Testis (tissue), 3 donors: ENCODE data around the gene PNN. TPM values are rescaled to one million over a fixed set of nuclear protein-coding genes. Genes with fewer than 3 reads are reported as not detected.
"Not testable (repeated sequence)": the region's sequence is repeated elsewhere in the genome, so short reads cannot be mapped to it uniquely, and the experiment has no call there.

ENCODE experiments used
- DNase-seq: peaks from one replicate; pipeline ENCODE4 v3.0.0-alpha.2; 2019
- H3K27ac ChIP-seq, 2 donors: fragments of 200-600 bp; sonication (generic); one replicate each; pipeline ENCODE4 v1.5.1; 2019
- H3K27me3 ChIP-seq: fragments of 200-600 bp; sonication (generic); one replicate; pipeline ENCODE4 v1.5.1; 2019
- H3K36me3 ChIP-seq: fragments of 200-600 bp; sonication (generic); one replicate; pipeline ENCODE4 v1.5.1; 2017; ENCODE audit warnings: low read depth; ENCODE audit errors: missing control alignments
- H3K4me1 ChIP-seq: fragments of 200-600 bp; sonication (generic); one replicate; pipeline ENCODE4 v1.5.1; 2019
- H3K4me3 ChIP-seq, 2 donors: fragments of 200-600 bp; sonication (generic); one replicate each; pipeline ENCODE4 v1.5.1; 2017 to 2019
- H3K9me3 ChIP-seq: fragments of 200-600 bp; sonication (generic); one replicate; pipeline ENCODE4 v1.5.1; 2017
- POLR2A ChIP-seq: fragments of 450-650 bp; IDR thresholded peaks from one replicate; pipeline ENCODE4 v1.6.1; 2017; ENCODE audit warnings: antibody characterized with exemption, mild to moderate bottlenecking, moderate library complexity
- WGBS, 2 donors: methylation state at CpG; one replicate each; pipeline ENCODE4 v1.1.5; 2018; 5-methylcytosine and 5-hydroxymethylcytosine counted together
- intact Hi-C: fragments of 100-400 bp; cut with DNase I; formaldehyde crosslinking; loops from one replicate; pipeline ENCODE4 v1.15.1; 2023; ENCODE audit warnings: low total_unique reads
- polyA plus RNA-seq: library from polyadenylated mRNA; stranded (reverse); fragments of 350-450 nt; fragmentation: Illumina TruSeq; extraction: RNeasy Lipid Tissue Mini Kit (QIAGEN cat#74804); gene quantifications from one replicate; pipeline ENCODE4 v1.2.3, GENCODE V29; 2014; ENCODE audit warnings: low read depth, low replicate concordance; ENCODE audit not compliant: insufficient read depth
- total RNA-seq, 2 donors: library from RNA; depleted of rRNA; stranded (reverse); fragments of >200 nt; gene quantifications; one replicate each; pipeline ENCODE4 v1.2.3, GENCODE V29; 2016
- TF ChIP-seq, protein P1 (sequence below), 3 experiments: fragments of 450-650 bp in 2 of 3; fragments of 200-600 bp in 1 of 3; sonication (generic) in 1 of 3; IDR thresholded peaks; one replicate each; pipeline ENCODE4 v1.5.1; 2016 to 2019; ENCODE audit warnings: antibody characterized with exemption in 3 of 3, mild to moderate bottlenecking in 2 of 3, moderate library complexity in 1 of 3

PNN gene
- total and polyA plus RNA-seq, 3 donors from 2014 or later, result 32.5 to 78.5 (median 54.1) TPM

DNA sequence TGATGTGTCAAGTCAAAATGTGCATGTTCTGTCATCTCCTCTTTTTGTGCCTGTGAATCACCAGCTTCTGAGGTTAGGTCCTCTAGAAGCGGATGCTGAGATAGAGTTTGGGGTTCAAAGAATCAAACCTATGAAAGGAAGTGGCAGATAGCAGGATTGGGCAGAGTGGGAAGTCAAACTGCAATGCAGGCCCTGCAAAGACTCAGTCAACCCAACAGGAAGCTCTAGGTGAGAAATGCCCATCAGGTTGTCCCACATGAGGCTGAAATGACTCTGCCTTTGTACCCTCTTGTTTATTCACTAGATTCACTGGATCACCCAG is 54.1 kb downstream of the PNN start:
- DNase-seq, result no peak
- no peak for TF ChIP-seq POLR2A
- intact Hi-C loops, result no loop called here
- Histone ChIP-seq H3K27me3 (no peaks in the 10 kb centered on the region), H3K36me3 (no peaks in the 10 kb centered on the region), H3K4me3 (no peak overlapping the region), H3K9me3 (no peaks in the 10 kb centered on the region), H3K4me1 (no peaks in the 10 kb centered on the region), H3K27ac (no peak overlapping the region)
- 94 to 100% methylated on average over 1 of the region's 1 CpG for WGBS, 2 donors

DNA sequence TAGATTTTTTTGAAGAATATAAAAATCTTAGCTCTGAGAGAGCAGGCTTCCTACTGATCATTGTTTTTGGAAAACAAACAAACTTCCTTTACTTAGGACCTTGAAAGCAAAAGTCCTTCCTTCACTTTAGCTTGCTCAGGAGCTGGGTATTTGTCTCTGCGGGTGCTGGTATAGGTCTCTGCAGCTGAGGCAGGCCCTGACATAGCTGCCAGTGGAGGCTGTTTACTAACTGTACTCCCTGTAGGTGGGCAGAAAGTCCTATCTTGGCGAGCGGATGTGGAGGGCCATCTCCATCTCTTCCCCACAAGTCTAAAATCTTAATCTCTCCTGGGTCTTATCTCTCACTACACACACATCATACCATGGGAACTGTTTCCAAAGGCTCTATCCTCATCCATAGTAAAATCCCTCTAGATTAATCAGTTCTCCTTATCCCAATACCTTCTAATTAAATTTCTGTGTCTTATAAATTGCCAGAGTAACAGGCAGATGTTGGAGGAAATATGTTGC is 54.6 kb downstream of the PNN start:
- no peak for TF ChIP-seq POLR2A
- TF ChIP-seq, protein P1, sequence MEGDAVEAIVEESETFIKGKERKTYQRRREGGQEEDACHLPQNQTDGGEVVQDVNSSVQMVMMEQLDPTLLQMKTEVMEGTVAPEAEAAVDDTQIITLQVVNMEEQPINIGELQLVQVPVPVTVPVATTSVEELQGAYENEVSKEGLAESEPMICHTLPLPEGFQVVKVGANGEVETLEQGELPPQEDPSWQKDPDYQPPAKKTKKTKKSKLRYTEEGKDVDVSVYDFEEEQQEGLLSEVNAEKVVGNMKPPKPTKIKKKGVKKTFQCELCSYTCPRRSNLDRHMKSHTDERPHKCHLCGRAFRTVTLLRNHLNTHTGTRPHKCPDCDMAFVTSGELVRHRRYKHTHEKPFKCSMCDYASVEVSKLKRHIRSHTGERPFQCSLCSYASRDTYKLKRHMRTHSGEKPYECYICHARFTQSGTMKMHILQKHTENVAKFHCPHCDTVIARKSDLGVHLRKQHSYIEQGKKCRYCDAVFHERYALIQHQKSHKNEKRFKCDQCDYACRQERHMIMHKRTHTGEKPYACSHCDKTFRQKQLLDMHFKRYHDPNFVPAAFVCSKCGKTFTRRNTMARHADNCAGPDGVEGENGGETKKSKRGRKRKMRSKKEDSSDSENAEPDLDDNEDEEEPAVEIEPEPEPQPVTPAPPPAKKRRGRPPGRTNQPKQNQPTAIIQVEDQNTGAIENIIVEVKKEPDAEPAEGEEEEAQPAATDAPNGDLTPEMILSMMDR (IDR thresholded peaks at IDR 0.05), result no peak
- Histone ChIP-seq H3K27me3 (no peaks in the 10 kb centered on the region), H3K36me3 (no peaks in the 10 kb centered on the region), H3K4me1 (no peaks in the 10 kb centered on the region), H3K9me3 (no peaks in the 10 kb centered on the region), H3K27ac (no peak overlapping the region), H3K4me3 (no peak overlapping the region)
- DNase-seq, result no peak
- WGBS, 2 donors, result 85 to 88% methylated on average over 3 of the region's 3 CpGs
- intact Hi-C loops, result no loop called here

DNA sequence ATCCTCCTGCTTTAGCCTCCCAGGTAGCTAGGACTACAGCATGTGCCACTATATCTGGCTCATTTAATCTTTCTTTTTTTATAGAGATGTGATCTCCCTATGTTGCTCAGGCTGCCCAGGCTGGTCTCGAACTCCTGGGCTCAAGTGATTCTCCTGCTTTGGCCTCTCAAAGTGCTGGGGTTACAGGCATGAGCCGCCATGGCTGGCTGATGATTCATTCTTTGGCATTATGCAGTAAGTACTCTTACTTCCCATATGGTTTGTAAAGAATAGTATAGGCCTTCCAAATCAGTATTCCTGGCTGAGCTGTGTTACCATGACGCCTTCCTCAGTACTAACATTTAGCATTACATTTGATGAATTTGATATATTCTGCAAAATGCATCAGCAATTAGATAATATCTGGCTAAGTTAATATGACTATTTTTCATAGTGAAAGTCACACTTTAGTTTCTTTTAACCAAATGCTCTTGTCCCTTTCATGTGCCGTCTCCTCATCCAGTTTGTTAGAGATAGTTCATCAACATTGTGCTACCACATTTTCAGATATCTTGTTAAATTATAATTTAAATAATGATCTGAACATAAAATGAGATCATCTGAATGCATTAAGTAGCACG is 55.5 kb downstream of the PNN start:
- 83 to 87% methylated on average over 5 of the region's 5 CpGs for WGBS, 2 donors
- Histone ChIP-seq H3K27me3 (no peaks in the 10 kb centered on the region), H3K4me3 (no peak overlapping the region), H3K9me3 (no peaks in the 10 kb centered on the region), H3K4me1 (no peaks in the 10 kb centered on the region), H3K27ac (no peak overlapping the region), H3K36me3 (no peaks in the 10 kb centered on the region)
- no peak for DNase-seq
- TF ChIP-seq, protein P1 (IDR thresholded peaks at IDR 0.05), result no peak
- TF ChIP-seq POLR2A, result no peak
- intact Hi-C loops, result no loop called here

DNA sequence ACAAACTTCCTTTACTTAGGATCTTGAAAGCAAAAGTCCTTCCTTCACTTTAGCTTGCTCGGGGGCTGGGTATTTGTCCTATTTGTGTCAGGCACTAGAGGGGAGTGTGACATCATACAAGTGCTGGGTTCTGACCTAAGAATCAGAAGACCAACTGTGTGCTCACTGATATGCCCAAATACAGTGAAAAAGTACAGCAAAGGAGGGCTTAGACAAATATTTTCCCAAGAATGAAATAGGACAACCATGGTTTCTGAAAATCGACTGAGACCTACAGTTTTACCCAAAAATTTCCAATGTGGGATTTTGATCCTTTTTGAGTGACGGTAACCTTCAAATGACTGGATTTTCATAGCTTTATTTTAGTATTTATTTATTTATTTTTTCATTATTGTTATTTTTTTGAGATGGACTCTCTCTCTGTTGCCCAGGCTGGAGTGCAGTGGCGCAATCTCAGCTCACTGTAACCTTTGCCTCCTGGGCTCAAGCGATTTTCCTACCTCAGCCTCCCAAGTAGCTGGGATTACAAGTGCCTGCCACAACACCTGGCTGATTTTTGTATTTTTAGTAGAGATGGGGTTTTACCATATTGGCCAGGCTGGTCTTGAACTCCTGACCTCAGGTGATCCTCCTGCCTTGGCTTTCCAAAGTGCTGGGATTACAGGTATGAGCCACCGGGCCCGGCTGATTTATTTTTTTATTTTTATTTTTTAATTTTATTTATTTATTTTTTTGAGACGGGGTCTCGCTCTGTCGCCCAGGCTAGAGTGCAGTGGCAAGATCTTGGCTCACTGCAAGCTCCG is 56.9 kb downstream of the PNN start:
- intact Hi-C loops, H3K27ac ChIP-seq, H3K4me1 ChIP-seq, H3K9me3 ChIP-seq, H3K27me3 ChIP-seq, DNase-seq, H3K4me3 ChIP-seq, H3K36me3 ChIP-seq: not testable (repeated sequence)
- WGBS, 2 donors, result 85 to 91% methylated on average over 11 of the region's 11 CpGs

Other genes with a start within 250 kb of the PNN start
- 10 to 100 TPM; 52.4 to 79.2 TPM for gene SEC23A, start 72.0 kb upstream of the PNN start, total RNA-seq
- 39.0 TPM for gene SEC23A, start 72.0 kb upstream of the PNN start, polyA plus RNA-seq
- gene GEMIN2, start 60.9 kb upstream of the PNN start, total RNA-seq, result 10 to 100 TPM; 28.4 to 36.7 TPM
- gene GEMIN2, start 60.9 kb upstream of the PNN start, polyA plus RNA-seq, result 23.1 TPM
- 10 to 100 TPM; 43.4 to 45.8 TPM for gene TRAPPC6B, start 4.9 kb upstream of the PNN start, total RNA-seq
- gene TRAPPC6B, start 4.9 kb upstream of the PNN start, polyA plus RNA-seq, result 32.4 TPM
- gene MIA2, start 58.7 kb downstream of the PNN start, total RNA-seq, result 10 to 100 TPM; 32.3 to 40.8 TPM
- 25.2 TPM for gene MIA2, start 58.7 kb downstream of the PNN start, polyA plus RNA-seq